AG04449 (cell line): ENCODE data around the gene NR1D2.
"Not testable (repeated sequence)": the region's sequence is repeated elsewhere in the genome, so short reads cannot be mapped to it uniquely, and the experiment has no call there.

Experiments used
- CTCF ChIA-PET: fragments of 350-600 bp; formaldehyde crosslinking; extraction: SDS; loops from one replicate; lab custom pipeline; 2021; ENCODE audit warnings: antibody characterized with exemption; lab: Yijun Ruan, JAX
- POLR2A ChIA-PET: fragments of 400-600, 350-600 bp; formaldehyde crosslinking; extraction: SDS; loops from one replicate; lab custom pipeline; 2020; ENCODE audit warnings: antibody characterized with exemption, inconsistent platforms; lab: Yijun Ruan, JAX
- DNase-seq: peaks from one replicate; pipeline ENCODE4 v3.0.0-alpha.2; 2010; ENCODE audit warnings: low read depth, low spot score
- H3K4me3 ChIP-seq: 2 replicates; pipeline ENCODE4 v1.5.1; 2011; ENCODE audit warnings: low read depth, mild to moderate bottlenecking, control low read depth, low read length
- CTCF ChIP-seq: IDR thresholded peaks from one replicate; pipeline ENCODE4 v1.5.1; 2011; ENCODE audit warnings: mild to moderate bottlenecking, moderate library complexity, low read length, control low read depth, inconsistent platforms; ENCODE audit not compliant: insufficient read depth; ENCODE audit errors: missing control alignments

NR1D2 gene

GRCh38 chr3:23944861-23945662 is at the start of gene NR1D2:
Gene NR1D2, plus strand, starts transcription at chr3:23945286. Its CDS starts 293 bp downstream, at chr3:23945579.
- no peak for TF ChIP-seq CTCF
- POLR2A ChIA-PET = no interaction called here
- CTCF ChIA-PET = no interaction called here

GRCh38 chr3:23900744-23901143 is 44.3 kb upstream of the NR1D2 start:
- no peak for TF ChIP-seq CTCF
- ChIA-PET CTCF (interaction anchor here (1.1 to 1.7 kb wide), 2 partner anchors 10 to 12 kb away, joined by 3 to 4 read pairs; no protein-coding TSS in a partner anchor), POLR2A (interaction anchor here (1.0 kb wide), 1 partner anchor 16 kb away, joined by 4 read pairs; the partner anchor contains the start of genes NKIRAS1 and RPL15)
- no peak overlapping the region for H3K4me3 ChIP-seq
- DNase-seq = no peak

More at GRCh38 chr3:23944861-23945662, at the start of gene NR1D2:
- no peak for DNase-seq
- peak within 1 kb of the TSS; percentile 90 for H3K4me3 ChIP-seq

- no peak for DNase-seq
- CTCF ChIA-PET = interaction anchor here (1.2 kb wide), 1 partner anchor 22 kb away, joined by 3 read pairs; no protein-coding TSS in a partner anchor
- no peak overlapping the region for H3K4me3 ChIP-seq
- POLR2A ChIA-PET = no interaction called here
- no peak for TF ChIP-seq CTCF
Measured at GRCh38 chr3:23904545-23904944, 40.5 kb upstream of the NR1D2 start.

GRCh38 chr3:23909341-23909740 is 35.7 kb upstream of the NR1D2 start:
- DNase-seq = no peak
- H3K4me3 ChIP-seq = no peak overlapping the region
- CTCF ChIA-PET = no interaction called here
- no peak for TF ChIP-seq CTCF
- POLR2A ChIA-PET = no interaction called here

- H3K4me3 ChIP-seq = no peak overlapping the region
- DNase-seq = no peak
- ChIA-PET POLR2A (no interaction called here), CTCF (no interaction called here)
- no peak for TF ChIP-seq CTCF
Measured at GRCh38 chr3:23911397-23911796, 33.7 kb upstream of the NR1D2 start.

GRCh38 chr3:23912335-23912734 is 32.8 kb upstream of the NR1D2 start:
- POLR2A ChIA-PET, CTCF ChIA-PET, DNase-seq, H3K4me3 ChIP-seq: not testable (repeated sequence)

GRCh38 chr3:23913182-23913581 is 31.9 kb upstream of the NR1D2 start:
- CTCF ChIA-PET = interaction anchor here (1.2 kb wide), 1 partner anchor 86 kb away, joined by 3 read pairs; no protein-coding TSS in a partner anchor
- POLR2A ChIA-PET = no interaction called here
- no peak for TF ChIP-seq CTCF
- no peak overlapping the region for H3K4me3 ChIP-seq
- no peak for DNase-seq
